NCI-H748 (cell line): ENCODE measurements around the gene WDR11.

Source experiments
- DNase-seq: peaks from one replicate; lab custom pipeline; 2025; ENCODE audit not compliant: unreplicated experiment; lab: John Stamatoyannopoulos, UW

WDR11 gene

GRCh38 chr10:120942806-120943413 lies 91.7 kb downstream of the WDR11 start:
- peak; percentile 56 for DNase-seq

GRCh38 chr10:120943542-120943941 lies 92.4 kb downstream of the WDR11 start:
- peak; percentile 0 for DNase-seq

GRCh38 chr10:120944586-120945125 lies 93.5 kb downstream of the WDR11 start:
- DNase-seq: no peak

GRCh38 chr10:120945182-120945581 lies 94.0 kb downstream of the WDR11 start:
- DNase-seq: no peak

- no peak for DNase-seq
Observed at GRCh38 chr10:120945801-120946302, 94.7 kb downstream of the WDR11 start.

- DNase-seq: no peak
Observed at GRCh38 chr10:120946497-120946896, 95.3 kb downstream of the WDR11 start.

GRCh38 chr10:120948889-120949608 lies 97.9 kb downstream of the WDR11 start:
- DNase-seq: no peak

GRCh38 chr10:120949609-120950031 lies 98.5 kb downstream of the WDR11 start:
- no peak for DNase-seq

GRCh38 chr10:120950051-120950561 lies 98.9 kb downstream of the WDR11 start:
- no peak for DNase-seq

GRCh38 chr10:120951288-120951687 lies 100.1 kb downstream of the WDR11 start:
- DNase-seq: no peak

GRCh38 chr10:120953897-120954296 lies 102.7 kb downstream of the WDR11 start:
- peak; percentile 29 for DNase-seq
